ENCODE measurements around the gene KRT20. TPM values are rescaled to one million over a fixed set of nuclear protein-coding genes. Genes with fewer than 3 reads are reported as not detected.

The KRT20 gene
- total and polyA plus RNA-seq, 9 of the 15 experiments (the other 6 are each of a cell fraction or from before 2014, with no cell fraction given) = 0.44 TPM; not detected in 8

- TF ChIP-seq, protein P1, sequence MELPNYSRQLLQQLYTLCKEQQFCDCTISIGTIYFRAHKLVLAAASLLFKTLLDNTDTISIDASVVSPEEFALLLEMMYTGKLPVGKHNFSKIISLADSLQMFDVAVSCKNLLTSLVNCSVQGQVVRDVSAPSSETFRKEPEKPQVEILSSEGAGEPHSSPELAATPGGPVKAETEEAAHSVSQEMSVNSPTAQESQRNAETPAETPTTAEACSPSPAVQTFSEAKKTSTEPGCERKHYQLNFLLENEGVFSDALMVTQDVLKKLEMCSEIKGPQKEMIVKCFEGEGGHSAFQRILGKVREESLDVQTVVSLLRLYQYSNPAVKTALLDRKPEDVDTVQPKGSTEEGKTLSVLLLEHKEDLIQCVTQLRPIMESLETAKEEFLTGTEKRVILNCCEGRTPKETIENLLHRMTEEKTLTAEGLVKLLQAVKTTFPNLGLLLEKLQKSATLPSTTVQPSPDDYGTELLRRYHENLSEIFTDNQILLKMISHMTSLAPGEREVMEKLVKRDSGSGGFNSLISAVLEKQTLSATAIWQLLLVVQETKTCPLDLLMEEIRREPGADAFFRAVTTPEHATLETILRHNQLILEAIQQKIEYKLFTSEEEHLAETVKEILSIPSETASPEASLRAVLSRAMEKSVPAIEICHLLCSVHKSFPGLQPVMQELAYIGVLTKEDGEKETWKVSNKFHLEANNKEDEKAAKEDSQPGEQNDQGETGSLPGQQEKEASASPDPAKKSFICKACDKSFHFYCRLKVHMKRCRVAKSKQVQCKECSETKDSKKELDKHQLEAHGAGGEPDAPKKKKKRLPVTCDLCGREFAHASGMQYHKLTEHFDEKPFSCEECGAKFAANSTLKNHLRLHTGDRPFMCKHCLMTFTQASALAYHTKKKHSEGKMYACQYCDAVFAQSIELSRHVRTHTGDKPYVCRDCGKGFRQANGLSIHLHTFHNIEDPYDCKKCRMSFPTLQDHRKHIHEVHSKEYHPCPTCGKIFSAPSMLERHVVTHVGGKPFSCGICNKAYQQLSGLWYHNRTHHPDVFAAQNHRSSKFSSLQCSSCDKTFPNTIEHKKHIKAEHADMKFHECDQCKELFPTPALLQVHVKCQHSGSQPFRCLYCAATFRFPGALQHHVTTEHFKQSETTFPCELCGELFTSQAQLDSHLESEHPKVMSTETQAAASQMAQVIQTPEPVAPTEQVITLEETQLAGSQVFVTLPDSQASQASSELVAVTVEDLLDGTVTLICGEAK (IDR thresholded peaks at IDR 0.05) = peak; percentile 69; the same call in 1 of the 2 replicates
- TF ChIP-seq, protein P1 (CRISPR knock-in tag; IDR thresholded peaks at IDR 0.05) = no peak
- TF ChIP-seq ZEB2 (IDR thresholded peaks at IDR 0.05) (peak; percentile 53; the same call in 1 of the 2 replicates), PHF21A (IDR thresholded peaks at IDR 0.05; ENCODE audit: borderline replicate concordance, low read depth) (no peak), MYBL2 (IDR thresholded peaks at IDR 0.05; ENCODE audit: low read depth) (peak; percentile 91), MYBL2 (CRISPR knock-in tag; IDR thresholded peaks at IDR 0.05; ENCODE audit: borderline replicate concordance) (no peak), HDGF (IDR thresholded peaks at IDR 0.05) (no peak), ZNF518B (CRISPR knock-in tag; IDR thresholded peaks at IDR 0.05) (no peak), DPF2 (IDR thresholded peaks at IDR 0.05) (peak; percentile 89), PHTF2 (CRISPR knock-in tag; IDR thresholded peaks at IDR 0.05) (no peak), DACH1 (IDR thresholded peaks at IDR 0.05; ENCODE audit: partially characterized antibody) (no peak)
- TF ChIP-seq, protein P2, sequence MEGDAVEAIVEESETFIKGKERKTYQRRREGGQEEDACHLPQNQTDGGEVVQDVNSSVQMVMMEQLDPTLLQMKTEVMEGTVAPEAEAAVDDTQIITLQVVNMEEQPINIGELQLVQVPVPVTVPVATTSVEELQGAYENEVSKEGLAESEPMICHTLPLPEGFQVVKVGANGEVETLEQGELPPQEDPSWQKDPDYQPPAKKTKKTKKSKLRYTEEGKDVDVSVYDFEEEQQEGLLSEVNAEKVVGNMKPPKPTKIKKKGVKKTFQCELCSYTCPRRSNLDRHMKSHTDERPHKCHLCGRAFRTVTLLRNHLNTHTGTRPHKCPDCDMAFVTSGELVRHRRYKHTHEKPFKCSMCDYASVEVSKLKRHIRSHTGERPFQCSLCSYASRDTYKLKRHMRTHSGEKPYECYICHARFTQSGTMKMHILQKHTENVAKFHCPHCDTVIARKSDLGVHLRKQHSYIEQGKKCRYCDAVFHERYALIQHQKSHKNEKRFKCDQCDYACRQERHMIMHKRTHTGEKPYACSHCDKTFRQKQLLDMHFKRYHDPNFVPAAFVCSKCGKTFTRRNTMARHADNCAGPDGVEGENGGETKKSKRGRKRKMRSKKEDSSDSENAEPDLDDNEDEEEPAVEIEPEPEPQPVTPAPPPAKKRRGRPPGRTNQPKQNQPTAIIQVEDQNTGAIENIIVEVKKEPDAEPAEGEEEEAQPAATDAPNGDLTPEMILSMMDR (IDR thresholded peaks at IDR 0.05 in 2 of 3, conservative IDR thresholded peaks at IDR 0.05 in 1 of 3; ENCODE audit: insufficient read depth in 2 of 3, low read depth in 1 of 3, low read length in 3 of 3) = no peak
- TF ChIP-seq, protein P3, sequence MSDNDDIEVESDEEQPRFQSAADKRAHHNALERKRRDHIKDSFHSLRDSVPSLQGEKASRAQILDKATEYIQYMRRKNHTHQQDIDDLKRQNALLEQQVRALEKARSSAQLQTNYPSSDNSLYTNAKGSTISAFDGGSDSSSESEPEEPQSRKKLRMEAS (CRISPR knock-in tag; IDR thresholded peaks at IDR 0.05) = no peak
Observed at GRCh38 chr17:40844671-40845107, 40.4 kb downstream of the KRT20 start (continued).
